ENCODE results near the gene PDE4DIP.
"Not testable (repeated sequence)": the region's sequence is repeated elsewhere in the genome, so short reads cannot be mapped to it uniquely, and the experiment has no call there.

- not testable (repeated sequence) for TF ChIP-seq CTCF, POLR2A (IDR thresholded peaks at IDR 0.05)
Observed at GRCh38 chr1:148916695-148917348, 72.6 kb downstream of the PDE4DIP start.

Data from Peyer's patch (tissue), 4 donors.